NCI-H2171 treated with DMSO at 0.1 percent for 48 hours (cell line): ENCODE data around the gene CTPS2.
"Not testable (repeated sequence)": the region's sequence is repeated elsewhere in the genome, so short reads cannot be mapped to it uniquely, and the experiment has no call there.

ENCODE experiments used
- DNase-seq: peaks from one replicate; lab custom pipeline; 2025; lab: John Stamatoyannopoulos, UW

CTPS2 gene

DNA sequence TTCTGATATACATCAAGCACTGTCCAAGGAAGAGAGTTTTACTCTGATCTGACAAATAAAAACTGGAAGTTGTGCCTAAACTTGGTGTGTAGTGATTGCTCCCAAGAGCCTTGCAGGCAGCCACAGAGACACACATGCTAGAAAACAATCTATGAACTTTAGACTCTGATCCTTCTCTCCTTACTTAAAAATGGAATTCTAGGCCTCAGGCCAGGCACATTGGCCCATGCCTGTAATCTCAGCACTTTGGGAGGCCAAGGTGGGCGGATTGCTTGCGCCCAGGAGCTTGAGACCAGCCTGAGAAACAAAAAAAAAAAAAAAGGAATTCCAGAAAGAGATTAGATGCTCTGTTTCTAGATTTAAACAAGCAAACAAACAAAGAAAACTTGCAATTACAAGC lies 108.1 kb downstream of the CTPS2 start:
- no peak for DNase-seq

- DNase-seq = no peak
These were observed 108.6 kb downstream of the CTPS2 start for GRCh38 chrX:16603822-16604221.

- DNase-seq = not testable (repeated sequence)
These were observed 109.2 kb downstream of the CTPS2 start for GRCh38 chrX:16603235-16603634.

DNA sequence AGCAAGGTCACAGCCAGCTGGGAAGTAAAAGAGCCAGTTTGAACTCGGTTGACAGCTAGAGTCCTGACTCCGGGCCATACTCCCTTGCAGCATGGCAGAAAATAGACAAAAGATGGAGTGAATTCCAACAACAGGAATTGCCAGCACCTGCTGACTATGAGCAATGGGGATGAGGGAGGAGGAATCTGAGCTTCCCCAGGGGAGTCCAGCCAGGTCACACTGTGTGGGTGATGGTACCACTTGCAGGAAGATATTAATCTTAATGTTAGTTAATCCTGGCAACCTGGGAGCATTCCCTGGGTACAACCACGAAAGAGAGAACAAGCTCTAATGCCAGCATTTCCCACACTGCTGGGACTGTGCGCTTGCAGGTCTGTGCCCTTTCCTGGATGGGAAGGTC lies 110.6 kb downstream of the CTPS2 start:
- DNase-seq = peak; percentile 6

GRCh38 chrX:16594490-16594889 lies 118.0 kb downstream of the CTPS2 start:
- no peak for DNase-seq

DNA sequence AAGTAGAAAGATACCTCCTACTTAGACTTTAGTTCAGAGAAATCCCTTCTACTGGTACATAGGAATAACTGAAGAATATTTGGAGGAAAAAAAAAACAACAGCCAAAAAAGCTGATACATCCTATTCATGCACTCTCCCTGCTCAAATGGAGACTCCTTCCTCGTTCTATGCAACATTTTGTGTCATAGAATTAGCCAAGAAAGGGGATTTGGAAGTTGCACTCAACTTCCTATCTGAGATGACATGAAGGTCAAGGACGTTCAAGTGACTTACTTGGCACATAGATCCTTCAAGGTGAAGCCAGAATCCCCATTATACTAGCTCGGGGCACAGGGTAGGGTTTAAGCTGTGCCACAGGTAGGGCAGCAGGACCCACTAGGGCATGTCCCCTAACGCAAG lies 118.7 kb downstream of the CTPS2 start:
- no peak for DNase-seq

DNA sequence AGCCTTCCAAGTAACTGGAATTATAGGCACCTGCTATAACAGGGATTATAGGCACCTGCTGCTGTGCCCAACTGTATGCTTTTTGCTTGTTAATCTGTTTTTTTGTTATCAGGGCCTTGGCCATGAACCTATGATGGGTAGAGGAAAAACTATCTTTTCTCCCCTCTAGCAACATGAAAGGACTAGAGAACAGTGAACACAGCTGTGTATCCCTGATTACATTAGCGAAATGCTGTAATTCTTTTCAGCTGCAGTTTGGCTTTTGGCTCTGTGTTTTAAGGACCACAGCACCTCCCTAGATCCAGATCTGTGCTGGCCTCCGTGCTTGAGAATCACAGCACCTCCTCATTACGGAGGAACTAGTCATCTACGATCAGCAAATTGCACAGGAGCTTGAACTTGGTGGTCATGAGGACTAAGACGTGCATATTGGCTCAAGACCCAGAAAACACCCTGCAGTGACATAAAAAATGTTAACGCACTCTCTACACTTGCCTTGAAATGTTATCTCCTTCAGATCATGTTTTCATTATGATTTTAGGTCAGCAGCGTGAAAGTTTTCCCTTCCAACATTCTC lies 120.2 kb downstream of the CTPS2 start:
- no peak for DNase-seq

DNA sequence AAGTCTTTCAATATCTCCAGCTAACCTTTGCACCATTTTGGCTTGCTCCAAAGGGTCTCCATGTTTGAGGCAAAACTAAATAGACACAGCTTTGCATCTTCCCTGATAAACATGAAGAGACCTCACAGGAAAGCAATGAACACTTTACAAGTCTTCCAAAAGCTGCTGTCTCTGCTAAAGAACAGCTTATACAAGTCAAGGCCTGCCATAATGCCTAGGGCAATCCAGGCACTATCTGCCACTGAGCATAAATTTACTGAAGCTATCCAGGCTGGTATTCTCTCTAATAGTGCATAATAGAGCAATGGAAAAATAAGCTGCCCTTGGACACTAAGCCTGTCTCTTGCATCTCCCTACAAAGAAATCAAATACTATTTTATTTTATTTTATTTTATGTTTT lies 122.6 kb downstream of the CTPS2 start:
- no peak for DNase-seq

GRCh38 chrX:16589211-16589610 lies 123.3 kb downstream of the CTPS2 start:
- no peak for DNase-seq

GRCh38 chrX:16588266-16588665 lies 124.2 kb downstream of the CTPS2 start:
- no peak for DNase-seq

GRCh38 chrX:16587836-16588235 lies 124.6 kb downstream of the CTPS2 start:
- DNase-seq = no peak

DNA sequence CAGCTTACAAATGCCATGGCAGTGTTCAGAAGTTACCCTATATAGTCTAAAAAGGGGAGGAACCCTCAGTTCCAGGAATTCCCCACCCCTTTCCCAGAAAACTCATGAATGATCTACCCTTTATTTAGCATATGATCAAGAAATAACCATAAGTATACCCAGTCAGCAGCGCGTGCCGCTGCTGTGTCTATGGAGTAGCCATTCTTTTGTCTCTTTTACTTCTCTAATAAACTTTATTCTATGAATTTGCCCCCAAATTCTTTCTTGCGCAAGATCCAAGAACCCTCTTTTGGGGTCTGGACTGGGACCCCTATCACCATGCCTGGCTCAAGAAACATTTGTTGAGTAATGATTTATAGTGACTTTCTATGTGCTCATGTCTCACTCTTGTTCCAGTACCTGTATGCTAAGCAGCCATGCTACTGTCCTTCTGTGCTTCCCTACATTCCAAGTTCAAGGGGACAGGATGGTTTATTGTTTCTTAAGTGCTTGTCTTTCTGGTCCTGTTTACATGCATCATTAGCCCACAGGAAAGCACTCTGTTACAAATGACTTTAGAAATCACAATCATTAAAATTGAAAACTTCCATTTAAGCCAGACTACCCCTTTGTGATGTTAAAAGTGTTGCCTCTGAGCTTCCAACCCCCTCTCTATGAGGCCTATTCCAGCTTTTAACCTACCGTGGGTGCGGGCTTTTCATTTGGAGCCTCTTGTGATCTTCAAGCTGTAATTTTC lies 125.9 kb downstream of the CTPS2 start:
- no peak for DNase-seq

GRCh38 chrX:16585486-16586376 lies 126.7 kb downstream of the CTPS2 start:
- DNase-seq = no peak

DNA sequence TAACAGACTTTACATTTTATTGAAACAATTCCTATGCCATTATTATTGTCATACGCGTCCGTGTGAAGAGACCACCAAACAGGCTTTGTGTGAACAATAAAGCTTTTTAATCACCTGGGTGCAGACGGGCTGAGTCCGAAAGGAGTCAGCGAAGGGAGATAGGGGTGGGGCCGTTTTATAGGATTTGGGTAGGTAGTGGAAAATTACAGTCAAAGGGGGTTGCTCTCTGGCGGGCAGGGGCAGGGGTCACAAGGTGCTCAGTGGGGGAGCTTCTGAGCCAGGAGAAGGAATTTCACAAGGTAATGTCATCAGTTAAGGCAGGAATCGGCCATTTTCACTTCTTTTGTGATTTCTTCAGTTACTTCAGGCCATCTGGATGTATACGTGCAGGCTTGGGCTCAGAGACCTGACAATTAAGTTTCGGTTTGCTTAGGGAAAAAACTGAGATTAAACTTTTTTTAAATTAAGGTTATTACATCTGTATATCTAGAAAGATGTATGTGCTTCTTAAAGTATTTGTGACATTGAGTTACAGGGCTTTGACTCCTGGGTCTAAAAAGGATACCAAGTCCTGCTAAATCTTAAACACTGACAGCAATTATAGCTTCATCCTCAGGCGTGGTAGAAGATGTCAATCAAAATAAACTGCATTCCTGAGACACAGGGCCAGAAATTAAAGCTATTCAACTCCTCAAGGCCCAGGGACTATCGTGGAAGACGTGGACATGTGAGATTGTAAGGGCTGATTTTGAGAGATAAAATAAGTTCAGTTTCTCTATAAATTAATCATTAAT lies 132.3 kb downstream of the CTPS2 start:
- not testable (repeated sequence) for DNase-seq

GRCh38 chrX:16579517-16579916 lies 133.0 kb downstream of the CTPS2 start:
- DNase-seq = no peak

GRCh38 chrX:16578218-16578617 lies 134.3 kb downstream of the CTPS2 start:
- DNase-seq = no peak

- DNase-seq = no peak
These were observed 134.9 kb downstream of the CTPS2 start for GRCh38 chrX:16577483-16578029.

DNA sequence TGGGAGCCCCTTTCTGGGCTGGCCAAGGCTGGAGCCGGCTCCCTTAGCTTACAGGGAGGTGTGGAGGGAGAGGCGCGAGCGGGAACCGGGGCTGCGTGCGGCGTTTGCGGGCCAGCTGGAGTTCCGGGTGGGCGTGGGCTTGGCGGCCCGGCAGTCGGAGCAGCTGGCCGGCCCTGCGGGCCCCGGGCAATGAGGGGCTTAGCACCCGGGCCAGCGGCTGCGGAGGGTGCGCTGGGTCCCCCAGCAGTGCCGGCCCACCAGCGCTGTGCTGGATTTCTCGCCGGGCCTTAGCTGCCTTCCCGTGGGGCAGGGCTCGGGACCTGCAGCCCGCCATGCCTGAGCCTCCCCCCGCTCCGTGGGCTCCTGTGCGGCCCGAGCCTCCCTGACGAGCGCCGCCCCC lies 137.1 kb downstream of the CTPS2 start:
- not testable (repeated sequence) for DNase-seq

GRCh38 chrX:16573781-16574180 lies 138.7 kb downstream of the CTPS2 start:
- no peak for DNase-seq

DNA sequence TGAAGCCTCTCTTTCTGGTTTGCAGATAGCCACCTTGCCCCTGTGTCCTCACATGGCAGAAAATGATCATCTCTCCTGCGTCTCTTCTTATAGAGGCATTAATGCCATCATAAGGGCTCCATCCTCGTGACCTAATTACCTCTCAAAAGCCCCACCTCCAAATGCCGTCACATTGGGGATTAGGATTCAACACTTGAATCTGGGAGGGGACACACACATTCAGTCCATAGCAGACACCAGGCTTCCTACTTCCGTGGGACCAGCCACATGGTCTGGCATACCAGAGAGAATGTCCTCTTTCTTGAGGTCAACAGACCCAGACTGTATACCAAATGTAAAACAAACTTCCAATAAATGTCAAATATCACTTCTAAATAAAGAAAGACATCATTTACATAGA lies 144.8 kb downstream of the CTPS2 start:
- DNase-seq = no peak

GRCh38 chrX:16566571-16566970 lies 145.9 kb downstream of the CTPS2 start:
- no peak for DNase-seq

- no peak for DNase-seq
These were observed 152.3 kb downstream of the CTPS2 start for GRCh38 chrX:16560173-16560572.
